ENCODE measurements around the gene MINDY1.

MINDY1 gene

GRCh38 chr1:151007853-151008243 is 1.1 kb upstream of the MINDY1 start:
- DNase-seq (ENCODE audit: extremely low read depth, low read depth) = no peak
- no peak for TF ChIP-seq CTCF (IDR thresholded peaks at IDR 0.05; ENCODE audit: low read depth, low read length, missing control alignments)
- peak overlapping the region; percentile 91 for H3K4me3 ChIP-seq (replicated peaks; ENCODE audit: low read depth, low read length)

- no peak for TF ChIP-seq CTCF (IDR thresholded peaks at IDR 0.05; ENCODE audit: low read depth, low read length, missing control alignments)
- peak overlapping the region; percentile 54 for H3K4me3 ChIP-seq (replicated peaks; ENCODE audit: low read depth, low read length)
- no peak for DNase-seq (ENCODE audit: extremely low read depth, low read depth)
These were observed 878 bp downstream of the MINDY1 start for GRCh38 chr1:151005729-151006319.

- DNase-seq (ENCODE audit: extremely low read depth, low read depth) = no peak
- H3K4me3 ChIP-seq (replicated peaks; ENCODE audit: low read depth, low read length) = no peak overlapping the region
- no peak for TF ChIP-seq CTCF (IDR thresholded peaks at IDR 0.05; ENCODE audit: low read depth, low read length, missing control alignments)
These were observed 3.5 kb downstream of the MINDY1 start for GRCh38 chr1:151003180-151003579.

- H3K4me3 ChIP-seq (replicated peaks; ENCODE audit: low read depth, low read length) = no peak overlapping the region
- DNase-seq (ENCODE audit: extremely low read depth, low read depth) = no peak
- TF ChIP-seq CTCF (IDR thresholded peaks at IDR 0.05; ENCODE audit: low read depth, low read length, missing control alignments) = no peak
These were observed 4.1 kb downstream of the MINDY1 start for GRCh38 chr1:151002611-151003010.

- DNase-seq (ENCODE audit: extremely low read depth, low read depth) = no peak
- TF ChIP-seq CTCF (IDR thresholded peaks at IDR 0.05; ENCODE audit: low read depth, low read length, missing control alignments) = no peak
- no peak overlapping the region for H3K4me3 ChIP-seq (replicated peaks; ENCODE audit: low read depth, low read length)
These were observed 4.7 kb downstream of the MINDY1 start for GRCh38 chr1:151002051-151002450.

- TF ChIP-seq CTCF (IDR thresholded peaks at IDR 0.05; ENCODE audit: low read depth, low read length, missing control alignments) = no peak
- no peak for DNase-seq (ENCODE audit: extremely low read depth, low read depth)
These were observed 5.1 kb downstream of the MINDY1 start for GRCh38 chr1:151001602-151002001.

GRCh38 chr1:151000408-151000807 is 6.3 kb downstream of the MINDY1 start:
- TF ChIP-seq CTCF (IDR thresholded peaks at IDR 0.05; ENCODE audit: low read depth, low read length, missing control alignments) = no peak
- no peak for DNase-seq (ENCODE audit: extremely low read depth, low read depth)
- H3K4me3 ChIP-seq (replicated peaks; ENCODE audit: low read depth, low read length) = no peak overlapping the region

More at GRCh38 chr1:151001602-151002001, 5.1 kb downstream of the MINDY1 start:
- no peak overlapping the region for H3K4me3 ChIP-seq (replicated peaks; ENCODE audit: low read depth, low read length)

Data from HFF-Myc (cell line).